K562 (cell line): ENCODE data around the gene FOCAD. TPM values are rescaled to one million over a fixed set of nuclear protein-coding genes. Genes with fewer than 3 reads are reported as not detected.

Experiments
- ATAC-seq: fragments of 200-7000 bp; cut with Tn5 transposase; 3 replicates; pipeline ENCODE4 v1.9.1; 2020; ENCODE audit warnings: moderate library complexity
- BruUV-seq: library from RNA; stranded (reverse); fragments of 400-500 nt; replicated peaks from 2 replicates; lab custom pipeline; 2021; lab: Mats Ljungman, UMichigan
- CTCF ChIA-PET: fragments of 300-600 bp; formaldehyde crosslinking; extraction: SDS; loops from one replicate; lab custom pipeline; 2021; ENCODE audit warnings: low intra/inter-chr PET ratio; lab: Yijun Ruan, JAX
- POLR2A ChIA-PET: fragments of 300-600, 350-650 bp; sonication (Branson Sonifier 250); formaldehyde crosslinking; extraction: SDS; loops from one replicate; lab custom pipeline; 2021; ENCODE audit warnings: antibody characterized with exemption, inconsistent platforms; lab: Yijun Ruan, JAX
- DNase-seq, 4 experiments: peaks; one replicate each; pipeline versions ENCODE4 v3.0.0 to v3.0.0-alpha.2; 2011 to 2018; ENCODE audit warnings: low spot score in 3 of 4, mixed read lengths in 3 of 4; ENCODE audit errors: extremely low read depth in 1 of 4
- FAIRE-seq: peaks from 2 replicates; lab custom pipeline; 2011; peaks lifted over from hg19 to GRCh38; lab: Jason Lieb, UNC
- H2AFZ ChIP-seq: 2 replicates; pipeline ENCODE4 v1.6.0; 2011; ENCODE audit warnings: low read depth, low read length, control low read depth, inconsistent platforms
- H3K27ac ChIP-seq: fragments of 200-600 bp; 3 replicates; pipeline ENCODE4 v1.8.0; 2011; ENCODE audit warnings: low read depth, mild to moderate bottlenecking, control low read depth, inconsistent platforms, low read length, moderate library complexity, mixed read lengths; ENCODE audit errors: extremely low read depth
- H3K27me3 ChIP-seq, 2 experiments: fragments of 300-600 bp in 1 of 2; 2 replicates in 1 of 2; 3 replicates in 1 of 2; pipeline versions ENCODE4 v1.6.0 to v1.8.0; 2011; ENCODE audit warnings: inconsistent platforms in 2 of 2, low read length in 2 of 2, mild to moderate bottlenecking in 1 of 2, mixed read lengths in 1 of 2, moderate library complexity in 1 of 2; ENCODE audit not compliant: control insufficient read depth in 2 of 2, insufficient read depth in 2 of 2
- H3K36me3 ChIP-seq: fragments of 300-600 bp; 3 replicates; pipeline ENCODE4 v1.8.0; 2011; ENCODE audit warnings: mild to moderate bottlenecking, low read length, inconsistent platforms; ENCODE audit not compliant: control insufficient read depth, insufficient read depth
- H3K4me1 ChIP-seq, 2 experiments: fragments of 200-600 bp in 1 of 2; replicated peaks in 1 of 2; 2 replicates in 1 of 2; 3 replicates in 1 of 2; pipeline versions ENCODE4 v1.5.1 to v1.8.0; 2011; ENCODE audit warnings: inconsistent platforms in 2 of 2, low read length in 2 of 2, mild to moderate bottlenecking in 1 of 2, mixed read lengths in 1 of 2, moderate library complexity in 1 of 2; ENCODE audit not compliant: control insufficient read depth in 2 of 2, insufficient read depth in 2 of 2
- H3K4me2 ChIP-seq: 2 replicates; pipeline ENCODE4 v1.6.1; 2011; ENCODE audit warnings: low read length, control low read depth, inconsistent platforms, mixed read lengths; ENCODE audit not compliant: insufficient read depth
- H3K4me3 ChIP-seq: fragments of 200-600 bp; sonication (generic), shearing (Covaris generic); 2 replicates; pipeline ENCODE4 v1.5.1; 2016; ENCODE audit warnings: control low read depth, inconsistent platforms
- H3K79me2 ChIP-seq: fragments of 200-600 bp; 3 replicates; pipeline ENCODE4 v1.8.0; 2011; ENCODE audit warnings: low read length, inconsistent platforms; ENCODE audit not compliant: control insufficient read depth, insufficient read depth
- H3K9ac ChIP-seq, 2 experiments: 2 replicates each; pipeline versions ENCODE4 v1.6.0 to v1.6.1; 2011; ENCODE audit warnings: low read depth in 2 of 2, low read length in 2 of 2, control low read depth in 1 of 2, inconsistent platforms in 1 of 2, mild to moderate bottlenecking in 1 of 2, mixed read lengths in 1 of 2; ENCODE audit not compliant: insufficient read depth in 1 of 2
- H3K9me1 ChIP-seq: one replicate; pipeline ENCODE4 v1.6.0; 2011; ENCODE audit warnings: inconsistent platforms, mild to moderate bottlenecking, low read length, moderate library complexity; ENCODE audit not compliant: control insufficient read depth, insufficient read depth
- H3K9me3 ChIP-seq: replicated peaks from 2 replicates; pipeline ENCODE4 v1.5.1; 2011; ENCODE audit warnings: low read depth, low read length, inconsistent platforms; ENCODE audit not compliant: control insufficient read depth, insufficient read depth
- H4K20me1 ChIP-seq: replicated peaks from 2 replicates; pipeline ENCODE4 v1.6.1; 2011; ENCODE audit warnings: low read length, inconsistent platforms, mixed read lengths; ENCODE audit not compliant: control insufficient read depth, insufficient read depth
- RB1 ChIP-seq: fragments of 450-650 bp; IDR thresholded peaks from 2 replicates; pipeline ENCODE4 v1.6.1; 2017; ENCODE audit warnings: low read depth, mild to moderate bottlenecking
- in situ Hi-C: fragments of 300-500 bp; cut with MboI; formaldehyde crosslinking; loops from 4 replicates; pipeline ENCODE4 v1.15.0; 2018; ENCODE audit warnings: inconsistent platforms, mixed read lengths
- intact Hi-C: fragments of 100-400 bp; cut with micrococcal nuclease; formaldehyde crosslinking; loops from 2 replicates; pipeline ENCODE4 v1.14.2; 2022
- polyA plus RNA-seq, 8 experiments: library from polyadenylated mRNA; depleted of rRNA in 4 of 8; stranded (reverse) in 5 of 8; unstranded in 3 of 8; fragments of >200 nt; fragmentation: Nextera tagmentation in 2 of 8; fragmentation: Illumina TruSeq in 1 of 8; extraction: Ambion mirVana in 2 of 8; extraction: Trizol in 1 of 8; gene quantifications; 2 replicates each; pipeline versions ENCODE4 v1.2.1 to v1.2.3, GENCODE V29; 2011 to 2014; ENCODE audit warnings: inconsistent platforms in 1 of 8, missing spikeins in 1 of 8
- total RNA-seq, 7 experiments: library from RNA; depleted of rRNA in 6 of 7; stranded (reverse); fragments of >200 nt in 6 of 7; fragmentation: Illumina TruSeq in 2 of 7; extraction: Trizol in 2 of 7; gene quantifications; 2 replicates each; pipeline versions ENCODE4 v1.2.1 to v1.2.3, GENCODE V29; 2011 to 2021; ENCODE audit warnings: low replicate concordance in 1 of 7
- TF ChIP-seq, protein P1 (sequence below), 2 experiments: fragments of 450-650 bp in 1 of 2; sonication (generic) in 1 of 2; formaldehyde crosslinking in 1 of 2; IDR thresholded peaks; 2 replicates each; pipeline versions ENCODE4 v1.7.1 to v1.9.0; 2016 to 2022; ENCODE audit warnings: inconsistent platforms in 1 of 2, mild to moderate bottlenecking in 1 of 2, missing genetic modification reagents in 1 of 2
- TF ChIP-seq, protein P2 (sequence below): fragments of 450-650 bp; formaldehyde crosslinking; IDR thresholded peaks from 2 replicates; pipeline ENCODE4 v1.4.0; 2020; ENCODE audit warnings: mild to moderate bottlenecking, moderate library complexity
- TF ChIP-seq, protein P3 (sequence below): fragments of 250-450 bp; sonication (Bioruptor Pico); IDR thresholded peaks from 2 replicates; pipeline ENCODE4 v1.4.0; 2020

FOCAD gene
- total and polyA plus RNA-seq, 9 of the 15 experiments (the other 6 are each of a cell fraction or from before 2014, with no cell fraction given): 0.13 to 2.4 (median 1.6) TPM

DNA sequence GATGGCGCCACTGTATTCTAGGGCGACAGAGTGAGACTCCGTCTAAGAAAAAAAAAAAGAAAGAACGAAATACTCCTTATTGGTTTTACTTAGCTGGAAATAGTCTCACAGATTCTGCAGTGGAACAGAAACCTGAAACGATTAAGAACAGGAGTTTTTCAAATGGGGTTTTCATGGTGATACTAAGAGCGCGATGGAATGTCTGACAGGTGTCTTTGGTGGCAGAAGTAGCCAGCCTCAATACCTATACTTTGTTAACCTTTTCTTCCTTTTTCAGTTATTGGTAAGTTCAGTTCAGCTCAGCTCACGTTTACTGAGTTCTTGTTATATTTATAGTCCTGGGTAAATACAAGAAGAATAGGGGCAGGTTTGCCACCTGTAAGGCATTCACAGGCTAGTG is 123.9 kb downstream of the FOCAD start (continued):
- TF ChIP-seq, protein P1, sequence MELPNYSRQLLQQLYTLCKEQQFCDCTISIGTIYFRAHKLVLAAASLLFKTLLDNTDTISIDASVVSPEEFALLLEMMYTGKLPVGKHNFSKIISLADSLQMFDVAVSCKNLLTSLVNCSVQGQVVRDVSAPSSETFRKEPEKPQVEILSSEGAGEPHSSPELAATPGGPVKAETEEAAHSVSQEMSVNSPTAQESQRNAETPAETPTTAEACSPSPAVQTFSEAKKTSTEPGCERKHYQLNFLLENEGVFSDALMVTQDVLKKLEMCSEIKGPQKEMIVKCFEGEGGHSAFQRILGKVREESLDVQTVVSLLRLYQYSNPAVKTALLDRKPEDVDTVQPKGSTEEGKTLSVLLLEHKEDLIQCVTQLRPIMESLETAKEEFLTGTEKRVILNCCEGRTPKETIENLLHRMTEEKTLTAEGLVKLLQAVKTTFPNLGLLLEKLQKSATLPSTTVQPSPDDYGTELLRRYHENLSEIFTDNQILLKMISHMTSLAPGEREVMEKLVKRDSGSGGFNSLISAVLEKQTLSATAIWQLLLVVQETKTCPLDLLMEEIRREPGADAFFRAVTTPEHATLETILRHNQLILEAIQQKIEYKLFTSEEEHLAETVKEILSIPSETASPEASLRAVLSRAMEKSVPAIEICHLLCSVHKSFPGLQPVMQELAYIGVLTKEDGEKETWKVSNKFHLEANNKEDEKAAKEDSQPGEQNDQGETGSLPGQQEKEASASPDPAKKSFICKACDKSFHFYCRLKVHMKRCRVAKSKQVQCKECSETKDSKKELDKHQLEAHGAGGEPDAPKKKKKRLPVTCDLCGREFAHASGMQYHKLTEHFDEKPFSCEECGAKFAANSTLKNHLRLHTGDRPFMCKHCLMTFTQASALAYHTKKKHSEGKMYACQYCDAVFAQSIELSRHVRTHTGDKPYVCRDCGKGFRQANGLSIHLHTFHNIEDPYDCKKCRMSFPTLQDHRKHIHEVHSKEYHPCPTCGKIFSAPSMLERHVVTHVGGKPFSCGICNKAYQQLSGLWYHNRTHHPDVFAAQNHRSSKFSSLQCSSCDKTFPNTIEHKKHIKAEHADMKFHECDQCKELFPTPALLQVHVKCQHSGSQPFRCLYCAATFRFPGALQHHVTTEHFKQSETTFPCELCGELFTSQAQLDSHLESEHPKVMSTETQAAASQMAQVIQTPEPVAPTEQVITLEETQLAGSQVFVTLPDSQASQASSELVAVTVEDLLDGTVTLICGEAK (IDR thresholded peaks at IDR 0.05): no peak
- TF ChIP-seq, protein P1 (CRISPR knock-in tag; IDR thresholded peaks at IDR 0.05): no peak

DNA sequence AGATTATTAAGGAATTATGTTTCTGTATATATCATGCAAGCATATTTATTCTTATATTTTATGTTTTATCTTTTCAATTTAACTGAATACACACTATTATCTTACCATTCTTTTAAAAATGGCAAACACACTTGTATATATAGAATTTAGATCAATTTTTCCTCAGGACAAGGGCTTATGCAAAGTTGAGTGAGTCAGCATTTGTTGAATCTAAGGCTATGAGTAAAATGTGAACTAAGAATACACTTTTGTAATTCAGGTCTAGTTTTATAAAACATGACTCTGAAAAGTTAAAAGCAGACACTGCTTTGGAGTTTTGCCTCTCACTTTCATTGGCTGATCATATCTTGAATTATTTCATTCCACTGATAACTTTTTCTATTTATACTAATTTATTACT is 127.8 kb downstream of the FOCAD start:
- FAIRE-seq (no peak), DNase-seq (no peak), ATAC-seq (no peak)
- Histone ChIP-seq H2AFZ (no peak overlapping the region), H3K79me2 (no peaks in the 10 kb centered on the region), H3K4me2 (no peak overlapping the region), H3K27me3 (no peaks in the 10 kb centered on the region), H3K9me1 (no peaks in the 10 kb centered on the region), H3K9me3 (no peaks in the 10 kb centered on the region), H3K4me1 (no peaks in the 10 kb centered on the region), H3K36me3 (no peaks in the 10 kb centered on the region), H3K27ac (no peak overlapping the region), H4K20me1 (no peaks in the 10 kb centered on the region), H3K9ac (no peak overlapping the region), H3K4me3 (no peak overlapping the region)
- ChIA-PET POLR2A (no interaction called here), CTCF (no interaction called here)
- intact Hi-C loops (no loop called here), in situ Hi-C loops (no loop called here)
- no TSS peak for BruUV-seq
- TF ChIP-seq RB1: no peak
- TF ChIP-seq, protein P2, sequence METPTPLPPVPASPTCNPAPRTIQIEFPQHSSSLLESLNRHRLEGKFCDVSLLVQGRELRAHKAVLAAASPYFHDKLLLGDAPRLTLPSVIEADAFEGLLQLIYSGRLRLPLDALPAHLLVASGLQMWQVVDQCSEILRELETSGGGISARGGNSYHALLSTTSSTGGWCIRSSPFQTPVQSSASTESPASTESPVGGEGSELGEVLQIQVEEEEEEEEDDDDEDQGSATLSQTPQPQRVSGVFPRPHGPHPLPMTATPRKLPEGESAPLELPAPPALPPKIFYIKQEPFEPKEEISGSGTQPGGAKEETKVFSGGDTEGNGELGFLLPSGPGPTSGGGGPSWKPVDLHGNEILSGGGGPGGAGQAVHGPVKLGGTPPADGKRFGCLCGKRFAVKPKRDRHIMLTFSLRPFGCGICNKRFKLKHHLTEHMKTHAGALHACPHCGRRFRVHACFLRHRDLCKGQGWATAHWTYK (CRISPR knock-in tag): no peak
- TF ChIP-seq, protein P3, sequence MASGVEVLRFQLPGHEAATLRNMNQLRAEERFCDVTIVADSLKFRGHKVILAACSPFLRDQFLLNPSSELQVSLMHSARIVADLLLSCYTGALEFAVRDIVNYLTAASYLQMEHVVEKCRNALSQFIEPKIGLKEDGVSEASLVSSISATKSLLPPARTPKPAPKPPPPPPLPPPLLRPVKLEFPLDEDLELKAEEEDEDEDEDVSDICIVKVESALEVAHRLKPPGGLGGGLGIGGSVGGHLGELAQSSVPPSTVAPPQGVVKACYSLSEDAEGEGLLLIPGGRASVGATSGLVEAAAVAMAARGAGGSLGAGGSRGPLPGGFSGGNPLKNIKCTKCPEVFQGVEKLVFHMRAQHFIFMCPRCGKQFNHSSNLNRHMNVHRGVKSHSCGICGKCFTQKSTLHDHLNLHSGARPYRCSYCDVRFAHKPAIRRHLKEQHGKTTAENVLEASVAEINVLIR (CRISPR knock-in tag): no peak
